WTC11 (cell line): ENCODE results near the gene FOXK1.

ENCODE experiments used
- CTCF ChIP-seq: fragments of 200-600 bp; IDR thresholded peaks from 2 replicates; pipeline ENCODE4 v1.8.0; 2022; ENCODE audit warnings: antibody characterized with exemption
- ELF4 ChIP-seq: sonication (generic); formaldehyde crosslinking; IDR thresholded peaks from 2 replicates; pipeline ENCODE4 v1.8.1; 2022; ENCODE audit warnings: low read depth, mild to moderate bottlenecking, moderate library complexity, missing genetic modification reagents

- TF ChIP-seq ELF4 (CRISPR knock-in tag) (no peak), CTCF (no peak)
Observed at GRCh38 chr7:4711093-4711492, 29.0 kb downstream of the FOXK1 start.
